OCI-LY1 (cell line): ENCODE data around the gene C2.

Source experiments
- CTCF ChIP-seq: fragments of 200-600 bp; sonication (generic), shearing (Covaris generic); IDR thresholded peaks from 2 replicates; pipeline ENCODE4 v1.5.1; 2017; ENCODE audit warnings: mild to moderate bottlenecking, antibody characterized with exemption, low read length, moderate library complexity, mixed read lengths
- EZH2 ChIP-seq: fragments of 200-600 bp; sonication (generic), shearing (Covaris generic); IDR thresholded peaks from 2 replicates; pipeline ENCODE4 v1.8.0; 2017; ENCODE audit warnings: borderline replicate concordance, mixed run types, mild to moderate bottlenecking, antibody characterized with exemption, low read length, moderate library complexity, mixed read lengths

GRCh38 chr6:31979238-31979898, 51.9 kb downstream of the C2 start:
- TF ChIP-seq CTCF = no peak
- TF ChIP-seq EZH2 = no peak
